RKO (cell line): Measurements from ENCODE around the gene MINDY1.

ENCODE experiments used
- DNase-seq: peaks from one replicate; pipeline ENCODE4 v3.0.0-alpha.2; 2016; ENCODE audit warnings: low spot score

Gene MINDY1

GRCh38 chr1:150965605-150966004, 41.1 kb downstream of the MINDY1 start:
- DNase-seq = no peak

DNA sequence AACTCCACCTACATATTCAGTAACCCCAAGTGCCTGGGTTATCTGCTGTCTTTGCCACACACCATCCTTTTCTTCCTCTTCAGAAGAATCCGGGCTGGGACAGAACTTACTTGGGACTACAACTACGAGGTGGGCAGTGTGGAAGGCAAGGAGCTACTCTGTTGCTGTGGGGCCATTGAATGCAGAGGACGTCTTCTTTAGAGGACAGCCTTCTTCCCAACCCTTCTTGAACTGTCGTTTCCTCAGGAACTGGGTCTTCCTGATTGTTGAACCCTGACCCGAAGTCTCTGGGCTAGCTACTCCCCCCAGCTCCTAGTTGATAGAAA, 42.6 kb downstream of the MINDY1 start:
- no peak for DNase-seq

DNA sequence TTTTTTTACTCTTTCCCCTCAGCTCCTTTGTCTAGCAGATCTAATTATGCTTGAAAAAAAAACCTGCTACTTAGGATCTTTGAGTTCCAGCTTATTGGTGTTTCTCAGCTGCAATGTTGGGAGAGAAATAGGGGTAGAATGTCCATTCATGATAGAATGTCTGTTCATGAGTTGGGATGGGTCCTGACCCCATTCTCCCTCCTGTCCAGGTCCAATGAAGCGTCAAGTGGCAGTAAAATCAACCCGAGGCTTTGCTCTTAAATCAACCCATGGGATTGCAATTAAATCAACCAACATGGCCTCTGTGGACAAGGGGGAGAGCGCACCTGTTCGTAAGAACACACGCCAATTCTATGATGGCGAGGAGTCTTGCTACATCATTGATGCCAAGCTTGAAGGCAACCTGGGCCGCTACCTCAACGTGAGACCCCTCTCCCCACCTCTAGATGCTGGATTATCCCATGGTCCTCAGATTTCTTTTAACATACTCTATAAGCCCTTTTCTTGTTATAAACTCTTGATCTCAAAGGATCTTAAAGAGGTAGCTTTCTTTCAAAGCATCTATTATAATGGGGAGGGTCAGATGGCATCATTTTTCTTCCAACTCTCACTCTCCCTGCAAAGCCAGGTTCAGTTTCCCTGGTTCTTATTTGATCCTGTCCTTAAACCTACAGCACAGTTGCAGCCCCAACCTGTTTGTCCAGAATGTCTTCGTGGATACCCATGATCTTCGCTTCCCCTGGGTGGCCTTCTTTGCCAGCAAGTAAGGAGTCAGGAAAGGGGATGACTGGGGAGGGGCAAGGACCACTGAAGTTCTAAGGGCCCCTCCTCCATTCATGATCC, 43.2 kb downstream of the MINDY1 start:
- DNase-seq = no peak

DNA sequence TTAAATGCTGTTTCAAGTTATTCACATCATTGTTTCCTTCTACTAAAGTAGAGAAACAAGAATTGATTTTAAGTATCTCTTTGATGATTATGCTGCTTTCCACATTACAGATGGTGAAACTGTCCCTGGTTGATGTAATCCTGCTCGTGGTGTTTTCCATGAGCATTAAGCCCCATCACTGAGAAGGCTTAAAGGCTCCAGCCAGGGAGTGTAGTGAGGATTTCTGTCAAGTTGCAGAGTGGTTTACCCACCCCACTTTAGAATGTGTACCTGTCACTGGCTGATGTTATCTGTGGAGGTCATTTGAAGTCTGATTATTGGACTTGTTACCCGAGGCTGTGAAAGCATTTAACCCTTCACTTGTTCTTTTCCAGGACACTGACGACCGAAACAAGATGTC, 44.9 kb downstream of the MINDY1 start:
- DNase-seq = no peak

DNA sequence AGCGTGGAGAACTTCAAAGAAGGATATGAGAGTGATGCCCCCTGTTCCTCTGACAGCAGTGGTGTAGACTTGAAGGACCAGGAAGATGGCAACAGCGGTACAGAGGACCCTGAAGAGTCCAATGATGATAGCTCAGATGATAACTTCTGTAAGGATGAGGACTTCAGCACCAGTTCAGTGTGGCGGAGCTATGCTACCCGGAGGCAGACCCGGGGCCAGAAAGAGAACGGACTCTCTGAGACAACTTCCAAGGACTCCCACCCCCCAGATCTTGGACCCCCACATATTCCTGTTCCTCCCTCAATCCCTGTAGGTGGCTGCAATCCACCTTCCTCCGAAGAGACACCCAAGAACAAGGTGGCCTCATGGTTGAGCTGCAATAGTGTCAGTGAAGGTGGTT, 46.1 kb downstream of the MINDY1 start:
- no peak for DNase-seq

DNA sequence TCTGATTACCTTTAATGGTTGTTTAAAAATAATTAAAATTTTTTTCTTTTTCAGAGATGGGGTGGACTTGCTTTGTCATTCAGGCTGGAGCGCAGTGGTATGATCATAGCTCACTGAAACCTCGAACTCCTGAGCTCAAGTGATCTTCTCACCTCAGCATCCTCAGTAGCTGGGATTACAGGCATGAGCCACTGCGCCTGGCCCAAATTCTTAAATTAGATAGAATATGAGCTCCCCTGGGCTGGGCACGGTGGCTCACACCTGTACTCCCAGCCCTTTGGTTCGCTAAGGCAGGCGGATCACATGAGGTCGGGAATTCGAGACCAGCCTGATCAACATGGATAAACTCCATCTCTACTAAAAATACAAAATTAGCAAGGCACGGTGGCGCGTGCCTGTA, 49.0 kb downstream of the MINDY1 start:
- DNase-seq = no peak

GRCh38 chr1:150955280-150955679, 51.4 kb downstream of the MINDY1 start:
- DNase-seq = no peak

GRCh38 chr1:150954708-150955107, 52.0 kb downstream of the MINDY1 start:
- no peak for DNase-seq
